HG03095 (cell line): ENCODE measurements around the gene RAB3IL1.

Source experiments
- ATAC-seq: cut with Tn5 transposase; IDR thresholded peaks from one replicate; pipeline ENCODE4 v1.9.1; 2021; ENCODE audit warnings: moderate library complexity; ENCODE audit not compliant: unreplicated experiment

RAB3IL1 gene

GRCh38 chr11:61848631-61849030, 68.7 kb downstream of the RAB3IL1 start:
- no peak for ATAC-seq

GRCh38 chr11:61847914-61848581, 69.3 kb downstream of the RAB3IL1 start:
- no peak for ATAC-seq
